ENCODE data around the gene ZNF208. TPM values are rescaled to one million over a fixed set of nuclear protein-coding genes. Genes with fewer than 3 reads are reported as not detected.

ZNF208 gene
- total and polyA plus RNA-seq, 8 donors: 1.1 to 2.8 (median 1.7) TPM

DNA sequence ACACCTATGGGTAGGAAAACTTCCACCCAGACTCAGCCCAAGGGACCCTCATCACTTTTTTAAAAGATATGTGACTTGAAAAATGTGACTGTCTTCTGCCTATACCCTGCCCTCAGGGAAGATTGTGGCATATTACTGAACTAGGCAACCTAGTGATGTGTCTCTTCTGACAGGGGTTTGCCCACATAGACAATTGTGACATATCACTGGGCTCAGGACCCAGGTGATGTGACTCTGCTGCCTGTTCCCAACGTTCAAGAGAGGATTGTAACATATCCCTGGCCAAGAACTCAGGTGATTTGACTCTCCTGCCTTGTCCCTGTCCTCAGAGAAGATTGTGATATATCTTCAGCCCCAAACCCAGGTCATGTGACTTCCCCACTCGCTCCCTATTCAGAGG lies 88.5 kb downstream of the ZNF208 start:
- TF ChIP-seq, protein P1, sequence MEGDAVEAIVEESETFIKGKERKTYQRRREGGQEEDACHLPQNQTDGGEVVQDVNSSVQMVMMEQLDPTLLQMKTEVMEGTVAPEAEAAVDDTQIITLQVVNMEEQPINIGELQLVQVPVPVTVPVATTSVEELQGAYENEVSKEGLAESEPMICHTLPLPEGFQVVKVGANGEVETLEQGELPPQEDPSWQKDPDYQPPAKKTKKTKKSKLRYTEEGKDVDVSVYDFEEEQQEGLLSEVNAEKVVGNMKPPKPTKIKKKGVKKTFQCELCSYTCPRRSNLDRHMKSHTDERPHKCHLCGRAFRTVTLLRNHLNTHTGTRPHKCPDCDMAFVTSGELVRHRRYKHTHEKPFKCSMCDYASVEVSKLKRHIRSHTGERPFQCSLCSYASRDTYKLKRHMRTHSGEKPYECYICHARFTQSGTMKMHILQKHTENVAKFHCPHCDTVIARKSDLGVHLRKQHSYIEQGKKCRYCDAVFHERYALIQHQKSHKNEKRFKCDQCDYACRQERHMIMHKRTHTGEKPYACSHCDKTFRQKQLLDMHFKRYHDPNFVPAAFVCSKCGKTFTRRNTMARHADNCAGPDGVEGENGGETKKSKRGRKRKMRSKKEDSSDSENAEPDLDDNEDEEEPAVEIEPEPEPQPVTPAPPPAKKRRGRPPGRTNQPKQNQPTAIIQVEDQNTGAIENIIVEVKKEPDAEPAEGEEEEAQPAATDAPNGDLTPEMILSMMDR (IDR thresholded peaks at IDR 0.05): no peak
- Histone ChIP-seq H3K4me3 (no peak overlapping the region), H3K27me3 (no peaks in the 10 kb centered on the region), H3K36me3 (no peaks in the 10 kb centered on the region), H3K27ac (no peak overlapping the region), H3K4me1 (no peaks in the 10 kb centered on the region), H3K9me3 (no peaks in the 10 kb centered on the region)
- FAIRE-seq (no peak), DNase-seq (no peak), ATAC-seq (no peak)
- WGBS, 2 donors: 14 to 18% methylated on average over 2 of the region's 2 CpGs
- intact Hi-C loops (cut with DNase I): no loop called here

DNA sequence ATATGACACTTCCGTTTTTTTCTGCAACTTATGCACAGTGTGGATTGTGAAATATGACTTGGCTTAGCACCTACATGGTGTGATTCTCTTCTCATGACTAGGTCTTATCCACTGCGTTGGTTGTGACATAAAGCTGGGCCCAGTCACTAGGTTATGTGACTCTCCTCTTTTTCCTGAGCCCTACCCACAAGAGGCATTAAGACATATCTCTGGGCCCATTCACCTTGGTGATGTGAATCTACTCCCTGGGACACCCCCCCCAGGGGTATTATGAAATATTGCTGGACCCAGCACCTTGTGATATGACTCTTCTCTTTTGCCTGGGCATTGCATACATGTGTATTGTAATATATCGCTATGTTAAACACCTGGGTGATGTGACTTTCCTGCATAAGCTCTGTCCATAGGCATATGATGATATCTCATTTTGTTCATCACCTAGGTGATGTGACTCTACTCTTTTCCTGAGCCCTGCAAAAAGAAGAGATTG lies 89.0 kb downstream of the ZNF208 start:
- H3K4me1 ChIP-seq: no peaks in the 10 kb centered on the region
- TF ChIP-seq, protein P1 (IDR thresholded peaks at IDR 0.05): no peak
- FAIRE-seq (no peak), DNase-seq (no peak), ATAC-seq (no peak)
- no peak overlapping the region for H3K27ac ChIP-seq
- intact Hi-C loops (cut with DNase I): no loop called here
- H3K27me3 ChIP-seq: no peaks in the 10 kb centered on the region
- no peaks in the 10 kb centered on the region for H3K36me3 ChIP-seq
- 53 to 69% methylated on average over 3 of the region's 3 CpGs for WGBS, 2 donors
- H3K4me3 ChIP-seq: no peak overlapping the region
- H3K9me3 ChIP-seq: no peaks in the 10 kb centered on the region

DNA sequence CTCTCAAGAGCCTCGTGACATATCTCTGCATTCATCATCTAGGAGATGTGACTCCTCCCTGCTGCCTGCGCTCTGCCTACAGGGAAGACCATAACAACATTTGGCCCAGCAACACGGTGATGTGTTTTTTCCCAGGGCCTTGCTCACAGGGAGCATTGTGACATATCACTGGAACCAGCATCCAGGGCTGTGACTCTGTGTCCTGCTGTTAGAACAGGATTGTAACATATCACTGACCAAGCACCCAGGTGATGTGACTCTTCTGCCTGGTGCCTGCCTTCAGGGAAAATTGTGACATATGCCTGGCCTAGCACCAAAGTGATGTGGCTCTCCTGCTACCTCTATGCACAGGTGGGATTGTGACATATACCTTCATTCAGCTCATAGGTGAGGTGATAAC lies 95.3 kb downstream of the ZNF208 start:
- Histone ChIP-seq H3K4me3 (no peak overlapping the region), H3K27me3 (no peaks in the 10 kb centered on the region), H3K9me3 (no peaks in the 10 kb centered on the region), H3K4me1 (no peaks in the 10 kb centered on the region), H3K27ac (no peak overlapping the region), H3K36me3 (no peaks in the 10 kb centered on the region)
- FAIRE-seq (no peak), DNase-seq (no peak), ATAC-seq (no peak)
- intact Hi-C loops (cut with DNase I): no loop called here
- WGBS, 2 donors: 22 to 36% methylated on average over 3 of the region's 3 CpGs
- TF ChIP-seq, protein P1 (IDR thresholded peaks at IDR 0.05): no peak

DNA sequence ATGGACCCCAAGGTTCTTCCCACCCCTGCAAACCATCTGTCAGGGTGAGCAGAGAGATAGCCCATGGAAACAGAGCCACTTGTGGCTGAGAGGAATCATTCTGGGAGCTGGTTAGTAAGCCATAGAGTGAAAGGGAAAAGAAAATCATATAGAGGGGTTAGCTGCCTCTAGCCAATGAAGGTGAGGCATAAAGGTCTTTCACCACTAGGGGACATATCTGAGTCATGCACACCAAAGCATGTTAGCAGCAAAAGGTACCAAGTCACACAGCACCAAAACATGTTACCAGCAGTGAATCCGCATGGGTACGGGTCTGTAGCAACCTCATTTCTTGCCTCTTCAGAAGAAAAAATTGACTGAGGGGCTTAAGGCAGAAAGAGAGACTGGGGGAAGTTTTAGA lies 98.1 kb downstream of the ZNF208 start:
- DNase-seq (no peak), ATAC-seq (no peak), FAIRE-seq (no peak)
- Histone ChIP-seq H3K27me3 (no peaks in the 10 kb centered on the region), H3K4me3 (no peak overlapping the region), H3K4me1 (no peaks in the 10 kb centered on the region), H3K27ac (no peak overlapping the region), H3K9me3 (no peaks in the 10 kb centered on the region), H3K36me3 (no peaks in the 10 kb centered on the region)
- WGBS, 2 donors: 81 to 91% methylated on average over 2 of the region's 2 CpGs
- intact Hi-C loops (cut with DNase I): no loop called here
- TF ChIP-seq, protein P1 (IDR thresholded peaks at IDR 0.05): no peak

DNA sequence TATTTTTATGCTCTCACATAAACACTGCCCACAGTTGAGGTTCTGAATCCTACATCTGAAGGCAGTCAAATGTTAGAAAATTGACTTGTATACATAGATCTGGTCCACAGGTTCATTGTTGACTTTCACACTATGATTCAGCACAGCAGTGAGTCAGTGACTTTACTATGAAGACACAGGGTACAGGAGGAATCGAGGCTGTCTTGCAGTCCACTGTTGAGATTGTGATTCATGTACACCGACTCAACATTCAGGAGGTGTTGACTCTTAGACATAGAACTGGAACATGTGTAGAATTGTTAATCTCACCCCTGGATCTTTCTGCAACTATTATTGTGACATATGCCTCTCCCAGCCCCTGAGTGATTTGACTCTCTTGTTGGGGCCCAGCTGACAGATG lies 100.4 kb downstream of the ZNF208 start:
- WGBS, 2 donors: 57 to 68% methylated on average over 2 of the region's 2 CpGs

More for the DNA sequence above, 100.4 kb downstream of the ZNF208 start:
- no peak for FAIRE-seq
- Histone ChIP-seq H3K9me3 (no peaks in the 10 kb centered on the region), H3K27ac (no peak overlapping the region), H3K4me1 (no peaks in the 10 kb centered on the region), H3K36me3 (no peaks in the 10 kb centered on the region), H3K4me3 (no peak overlapping the region), H3K27me3 (no peaks in the 10 kb centered on the region)
- TF ChIP-seq, protein P1 (IDR thresholded peaks at IDR 0.05): no peak
- no peak for ATAC-seq
- intact Hi-C loops (cut with DNase I): no loop called here
- no peak for DNase-seq
